Effector CD8-positive, alpha-beta T cell (primary cell): Measurements from ENCODE around the gene ZBTB40.

Source experiments
- DNase-seq: peaks from one replicate; lab custom pipeline; 2025; lab: John Stamatoyannopoulos, UW

ZBTB40 gene

DNA sequence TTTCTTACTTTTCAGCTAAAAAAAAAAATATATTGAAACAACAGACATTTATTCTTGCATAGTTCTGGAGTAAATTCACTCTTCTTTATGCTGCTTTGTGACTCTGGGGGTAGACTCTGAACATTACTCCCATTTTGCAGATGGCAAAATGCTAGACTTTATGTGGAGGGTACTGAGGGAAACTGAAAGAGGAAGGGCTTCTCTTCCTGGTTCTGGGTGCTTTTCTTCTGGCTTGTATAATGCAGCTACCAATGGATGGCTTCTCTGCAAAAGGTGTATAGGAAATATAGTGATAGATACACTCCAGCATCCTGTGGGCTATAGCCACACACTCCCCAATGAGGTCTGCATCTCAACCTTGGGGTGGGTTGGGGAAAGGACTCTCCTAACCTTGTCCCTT, 19.7 kb upstream of the ZBTB40 start:
- DNase-seq = no peak

DNA sequence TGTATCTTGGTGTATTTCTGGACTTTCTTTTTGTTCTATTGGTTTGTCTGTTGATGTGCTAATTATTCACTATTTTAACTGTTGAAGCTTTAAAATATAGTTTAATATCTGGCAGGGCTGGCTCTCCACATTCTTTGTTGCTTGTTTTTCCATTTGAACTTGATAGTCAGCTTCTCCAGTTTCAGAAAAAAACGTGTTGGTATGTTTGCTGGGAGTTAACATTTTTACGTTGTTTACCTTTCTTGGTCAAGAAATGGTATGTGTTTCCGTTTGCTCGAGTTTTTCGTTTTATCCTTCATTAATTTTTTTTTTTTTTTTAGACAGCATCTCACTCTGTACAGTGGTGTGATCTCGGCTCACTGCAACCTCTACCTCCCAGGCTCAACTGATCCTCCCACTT, 16.9 kb upstream of the ZBTB40 start:
- no peak for DNase-seq

DNA sequence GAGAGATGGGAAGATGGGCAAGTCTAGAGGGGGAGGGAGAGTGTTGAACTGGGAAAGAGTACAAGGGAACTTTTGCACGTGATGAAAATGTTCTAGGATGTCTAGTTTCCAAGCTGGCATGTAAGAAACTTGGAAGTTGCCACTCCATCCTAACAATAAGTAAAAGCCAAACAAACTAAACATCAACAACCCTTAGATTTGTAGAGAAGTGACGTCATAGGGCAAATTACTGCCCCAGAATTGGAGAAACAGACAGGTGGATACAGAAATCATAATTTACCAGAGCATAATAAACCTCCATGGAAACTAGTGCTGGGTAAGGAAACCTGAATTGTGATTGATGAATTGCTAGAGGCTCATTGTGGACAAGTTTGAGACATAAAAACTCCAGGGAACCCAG, 14.7 kb upstream of the ZBTB40 start:
- no peak for DNase-seq

DNA sequence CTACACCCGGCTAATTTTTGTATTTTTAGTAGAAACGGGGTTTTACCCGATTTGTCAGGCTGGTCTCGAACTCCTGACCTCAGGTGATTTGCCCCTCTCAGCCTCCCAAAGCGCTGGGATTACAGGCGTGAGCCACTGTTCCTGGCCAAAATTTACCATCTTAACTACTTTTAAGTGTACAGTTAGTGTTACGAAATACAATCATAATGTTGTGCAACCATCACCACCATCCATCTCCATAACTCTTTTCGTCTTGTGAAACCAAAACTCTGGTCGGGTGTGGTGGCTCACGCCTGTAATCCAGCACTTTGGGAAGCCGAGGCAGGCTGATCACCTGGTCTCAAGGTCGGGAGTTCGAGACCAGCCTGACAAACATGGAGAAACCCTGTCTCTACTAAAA, 14.1 kb upstream of the ZBTB40 start:
- no peak for DNase-seq

DNA sequence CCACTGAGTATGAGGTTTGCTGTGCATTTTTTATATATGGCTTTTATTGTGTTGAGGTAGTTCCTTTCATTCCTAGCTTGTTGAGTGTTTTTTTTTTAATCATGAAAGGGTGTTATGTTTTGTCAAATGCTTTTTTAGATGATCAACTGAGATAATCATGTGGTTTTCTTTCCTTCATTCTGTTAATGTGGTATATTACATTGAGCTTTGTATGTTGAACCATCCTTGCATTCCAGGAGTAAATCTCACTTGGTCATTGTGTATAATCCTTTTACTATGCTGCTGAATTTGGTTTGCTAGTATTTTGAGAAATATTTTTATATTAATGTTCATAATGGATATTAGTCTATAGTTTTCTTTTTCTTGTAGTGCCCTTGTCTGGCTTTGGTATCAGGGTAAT, 11.1 kb upstream of the ZBTB40 start:
- DNase-seq = no peak

DNA sequence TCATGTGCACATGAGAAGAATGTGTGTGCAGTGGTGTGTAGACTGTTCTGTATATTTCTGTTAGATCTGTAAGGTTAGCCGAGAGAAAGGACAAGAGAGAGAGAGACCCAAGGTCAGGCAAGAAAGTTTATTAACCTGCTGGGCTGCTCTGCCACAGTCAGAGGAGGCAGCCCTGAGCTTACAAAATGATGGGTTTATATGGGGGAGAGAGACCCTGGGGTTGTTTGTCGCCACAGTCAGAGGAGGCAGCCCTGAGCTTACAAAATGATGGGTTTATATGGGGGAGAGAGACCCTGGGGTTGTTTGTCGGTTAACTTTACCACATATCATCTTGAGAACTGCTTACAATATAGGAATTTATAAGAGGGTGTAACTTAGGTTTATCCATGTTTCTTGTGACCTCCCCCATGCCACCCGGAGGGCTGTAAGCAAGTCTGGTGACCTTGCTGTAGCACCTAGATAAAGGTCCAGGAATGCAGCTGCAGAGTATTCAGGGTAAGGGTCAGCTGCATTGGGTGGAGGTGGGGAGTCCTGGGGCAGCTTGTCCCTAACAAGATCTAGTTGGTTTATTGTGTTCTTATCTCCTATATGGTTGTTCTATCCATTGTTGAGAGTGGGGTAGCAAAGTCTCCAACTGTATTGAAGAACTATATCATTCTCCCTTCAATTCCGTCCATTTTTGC, 9.3 kb upstream of the ZBTB40 start:
- no peak for DNase-seq

DNA sequence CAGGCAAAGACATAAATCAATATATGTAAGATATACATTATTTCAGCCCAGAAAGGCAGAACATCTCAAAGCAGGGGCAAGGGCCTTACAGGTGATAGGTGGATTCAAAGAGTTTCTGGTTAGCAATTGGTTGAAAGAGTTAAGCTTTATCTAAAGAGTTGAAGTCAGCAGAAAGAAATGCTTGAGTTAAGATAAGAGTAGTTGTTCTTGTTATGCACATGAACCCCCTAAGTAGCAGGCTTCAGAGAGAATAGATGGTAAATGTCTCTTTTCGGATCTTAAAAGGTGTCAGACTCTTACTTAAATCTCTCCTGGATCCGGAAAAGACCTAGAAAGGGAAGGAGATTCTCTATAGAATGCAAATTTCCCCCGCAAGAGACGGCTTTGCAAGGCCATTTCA, 8.3 kb upstream of the ZBTB40 start:
- no peak for DNase-seq

DNA sequence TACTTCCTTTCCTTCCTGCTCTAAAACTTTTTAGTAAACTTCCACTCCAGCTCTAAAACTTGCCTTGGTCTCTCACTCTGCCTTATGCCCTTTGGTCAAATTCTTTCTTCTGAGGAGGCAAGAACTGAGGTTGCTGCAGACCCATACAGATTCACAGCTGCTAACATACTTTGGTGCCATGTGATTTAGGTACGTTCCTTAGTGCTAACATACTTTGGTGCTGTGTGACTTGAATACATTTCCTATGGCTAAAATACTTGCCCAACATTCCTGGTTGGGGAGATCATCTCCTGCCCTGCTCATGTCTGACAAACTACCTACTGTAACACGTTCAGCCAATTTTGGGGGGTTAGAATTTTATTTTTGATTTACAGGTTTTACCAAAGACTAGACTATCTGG, 6.8 kb upstream of the ZBTB40 start:
- no peak for DNase-seq

DNA sequence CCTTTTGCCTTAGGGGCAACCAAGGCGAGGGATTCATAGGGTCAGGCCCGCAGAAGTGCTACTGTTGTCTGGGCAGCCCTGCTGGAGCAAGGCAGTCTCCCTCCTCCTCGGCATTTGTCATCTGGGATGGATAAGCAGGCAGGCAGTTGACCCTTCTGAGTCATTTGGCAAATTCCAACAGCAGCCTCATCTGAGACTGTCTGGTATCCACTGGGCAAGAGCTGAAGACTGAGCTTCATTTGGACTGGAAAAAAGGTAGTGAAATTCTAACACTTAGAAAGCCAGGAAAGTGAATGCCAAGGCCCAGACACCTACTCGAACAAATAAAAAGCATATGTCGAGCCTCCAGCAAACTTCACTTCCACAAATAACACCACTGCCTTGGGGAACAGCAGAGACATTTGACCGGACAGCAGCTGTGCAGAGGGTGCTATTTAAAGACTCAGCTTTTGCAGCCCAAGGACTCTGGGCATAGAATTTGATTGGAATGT, 4.0 kb upstream of the ZBTB40 start:
- DNase-seq = no peak

DNA sequence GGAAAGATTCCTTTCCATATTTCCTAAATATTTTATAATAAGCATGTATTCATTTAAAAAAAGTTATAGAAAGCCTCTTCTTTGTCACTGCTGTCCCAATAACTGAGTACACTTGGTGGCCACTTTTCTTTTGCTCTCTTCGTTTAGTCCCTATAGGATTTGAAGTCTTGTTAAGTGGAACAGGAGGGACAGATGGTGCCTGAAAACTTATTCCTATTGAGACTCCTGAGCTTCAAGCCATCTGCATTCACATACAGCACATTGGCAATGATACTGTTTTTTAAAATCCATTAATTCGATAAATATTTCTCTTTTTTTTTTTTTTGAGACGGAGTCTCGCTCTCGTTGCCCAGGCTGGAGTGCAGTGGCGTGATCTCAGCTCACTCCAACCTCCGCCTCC, 2.0 kb upstream of the ZBTB40 start:
- no peak for DNase-seq

DNA sequence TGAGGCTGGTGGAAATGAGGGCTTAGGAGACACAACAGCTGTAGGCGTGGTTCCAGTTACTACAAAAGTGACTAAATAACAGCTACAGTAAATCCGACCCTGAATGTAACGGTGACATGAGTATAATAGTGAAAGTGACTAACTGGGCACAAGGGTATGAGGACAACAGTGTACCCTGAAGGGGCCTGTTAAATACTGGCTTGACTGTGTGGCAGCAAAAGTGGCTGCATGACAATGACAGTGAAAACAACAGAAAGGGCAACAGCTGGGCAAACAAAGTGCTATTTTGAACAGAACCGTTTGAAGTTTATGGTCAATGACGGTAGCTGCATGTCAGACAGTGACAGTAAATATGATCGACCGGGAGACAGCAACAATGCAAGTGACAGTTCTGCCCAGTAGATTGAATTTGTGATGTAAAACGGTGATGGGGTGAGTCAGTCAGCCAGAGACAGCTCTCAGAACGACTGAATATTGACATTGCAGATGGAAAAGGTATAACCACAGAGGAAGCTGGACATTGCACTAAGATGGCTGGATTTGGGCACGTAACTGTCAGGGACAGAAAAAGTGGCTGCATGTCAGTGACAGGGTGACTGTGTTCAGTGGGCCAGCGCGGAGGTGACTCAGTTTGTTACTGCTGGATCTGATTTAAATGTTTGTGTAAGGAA, 1.2 kb upstream of the ZBTB40 start:
- no peak for DNase-seq

DNA sequence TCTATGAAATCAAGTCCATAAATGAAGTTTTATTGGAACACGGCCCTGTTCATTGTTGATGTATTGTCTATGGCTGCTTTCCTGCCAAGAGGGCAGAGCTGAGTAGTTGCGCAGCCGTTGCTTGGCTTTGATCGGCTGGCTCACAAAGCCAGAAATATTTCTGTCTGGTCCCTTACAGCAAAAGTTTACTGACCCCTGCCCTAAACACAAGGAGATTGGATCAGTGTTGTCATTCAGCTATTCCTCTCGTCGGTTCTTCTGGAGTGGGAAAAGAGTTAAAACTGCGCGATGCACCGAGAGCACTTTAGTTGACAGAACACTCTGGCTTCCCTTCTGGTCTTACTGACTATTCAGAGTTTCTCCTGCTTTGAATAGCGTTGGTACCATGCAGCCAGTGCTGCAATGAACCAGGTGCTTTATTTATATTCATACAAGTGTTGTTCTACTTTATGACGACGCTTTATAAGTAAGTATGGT, 868 bp downstream of the ZBTB40 start:
- no peak for DNase-seq

DNA sequence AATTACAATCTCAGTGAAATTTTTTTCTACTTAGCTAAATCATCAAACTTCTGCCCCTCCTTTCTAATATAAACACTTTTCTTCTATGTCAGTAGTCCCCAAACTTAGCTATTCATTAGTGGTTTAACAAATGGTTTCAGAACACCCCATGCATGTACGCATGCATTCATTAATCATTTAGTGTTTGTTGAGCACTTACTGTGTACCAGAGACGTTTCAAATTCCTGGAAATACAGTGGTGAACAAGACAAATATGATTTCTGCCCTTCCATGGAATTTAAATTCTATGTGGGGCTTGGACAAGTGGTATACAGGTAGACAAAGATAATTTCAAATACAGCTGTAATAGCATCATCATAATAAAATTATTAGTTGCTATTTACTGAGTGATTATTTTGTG, 1.5 kb downstream of the ZBTB40 start:
- no peak for DNase-seq

DNA sequence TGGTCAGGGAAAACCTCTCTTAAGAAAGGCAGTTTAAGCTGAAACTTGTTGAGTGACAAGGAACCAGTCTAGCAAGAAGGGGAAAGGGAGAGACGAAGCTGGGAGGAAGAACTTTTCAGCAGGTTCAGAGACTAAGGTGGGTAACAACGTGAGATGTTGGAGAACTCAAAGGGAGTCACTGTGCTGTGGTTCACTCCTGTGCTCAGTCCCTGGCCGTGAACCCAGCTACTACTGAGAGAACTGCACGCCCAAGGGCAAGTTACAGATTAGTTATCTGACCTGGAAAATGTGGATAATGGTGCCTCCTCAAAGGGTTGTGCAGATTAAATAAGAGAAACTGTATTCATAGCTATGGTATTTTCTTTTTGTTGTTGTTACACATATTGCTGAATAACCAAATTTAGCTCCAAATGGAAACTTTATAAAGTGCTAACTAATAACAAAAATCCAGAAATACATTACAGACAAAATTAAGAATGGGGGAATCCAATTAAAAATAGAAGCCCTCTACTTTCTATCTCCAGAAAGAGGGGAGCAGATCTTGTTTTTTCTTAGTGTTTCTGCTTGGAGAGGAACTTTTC, 2.9 kb downstream of the ZBTB40 start:
- DNase-seq = no peak

DNA sequence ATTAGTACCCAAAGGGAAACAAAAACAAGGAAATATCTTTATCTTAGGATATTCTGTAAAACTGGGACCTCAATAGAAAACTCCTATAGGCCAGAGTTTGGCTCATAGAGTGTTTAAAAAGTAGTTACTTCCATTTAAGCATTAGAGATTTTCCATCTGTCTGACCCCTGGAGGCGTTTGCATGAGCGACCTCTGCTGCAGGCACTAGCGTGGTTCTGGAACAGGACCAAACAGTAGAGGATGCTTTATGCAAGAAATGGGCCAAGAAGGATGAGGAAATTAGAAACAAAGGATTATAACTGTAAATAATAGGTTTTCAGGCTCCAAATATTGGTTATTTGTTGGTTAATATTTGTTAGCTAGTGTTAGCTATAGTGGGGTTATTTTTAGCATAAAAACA, 5.7 kb downstream of the ZBTB40 start:
- no peak for DNase-seq

DNA sequence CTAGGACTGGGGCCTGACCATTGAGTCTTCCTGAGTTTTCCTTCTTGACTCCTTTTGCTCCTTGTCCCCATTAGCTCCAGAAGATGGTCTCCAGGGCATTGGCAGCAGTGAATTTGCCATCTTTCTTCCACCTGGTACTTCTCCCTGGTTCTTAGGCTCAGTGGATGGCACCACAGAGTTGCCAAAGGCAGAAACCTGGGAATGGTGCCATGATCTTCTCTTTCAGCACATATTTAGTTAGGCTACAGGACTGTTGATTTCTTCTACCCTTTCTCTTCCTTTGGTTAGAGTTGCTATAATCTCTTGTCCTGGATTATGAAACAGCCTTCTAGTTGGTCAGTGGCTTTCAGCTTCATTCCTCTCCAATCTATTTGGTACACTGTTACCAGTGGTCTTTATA, 6.2 kb downstream of the ZBTB40 start:
- no peak for DNase-seq

DNA sequence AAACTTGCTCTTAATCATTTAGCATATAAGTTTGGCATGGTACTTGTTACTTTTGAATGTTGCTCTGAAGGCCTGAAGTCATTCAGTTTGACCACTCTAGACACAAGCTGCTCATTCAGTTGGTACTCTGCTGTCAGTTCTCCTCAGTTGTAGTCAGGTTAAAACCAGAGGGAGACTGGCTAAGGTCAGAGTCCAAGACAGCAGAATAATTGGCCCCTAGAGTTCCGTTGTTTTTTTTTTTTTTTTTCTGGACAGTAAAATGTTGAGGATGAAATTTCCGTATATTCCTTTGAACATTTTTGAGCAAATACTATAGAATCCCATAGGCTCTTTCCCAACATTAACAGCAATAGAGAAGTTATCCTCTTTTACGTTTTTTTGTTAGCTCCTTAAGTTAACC, 9.4 kb downstream of the ZBTB40 start:
- no peak for DNase-seq

DNA sequence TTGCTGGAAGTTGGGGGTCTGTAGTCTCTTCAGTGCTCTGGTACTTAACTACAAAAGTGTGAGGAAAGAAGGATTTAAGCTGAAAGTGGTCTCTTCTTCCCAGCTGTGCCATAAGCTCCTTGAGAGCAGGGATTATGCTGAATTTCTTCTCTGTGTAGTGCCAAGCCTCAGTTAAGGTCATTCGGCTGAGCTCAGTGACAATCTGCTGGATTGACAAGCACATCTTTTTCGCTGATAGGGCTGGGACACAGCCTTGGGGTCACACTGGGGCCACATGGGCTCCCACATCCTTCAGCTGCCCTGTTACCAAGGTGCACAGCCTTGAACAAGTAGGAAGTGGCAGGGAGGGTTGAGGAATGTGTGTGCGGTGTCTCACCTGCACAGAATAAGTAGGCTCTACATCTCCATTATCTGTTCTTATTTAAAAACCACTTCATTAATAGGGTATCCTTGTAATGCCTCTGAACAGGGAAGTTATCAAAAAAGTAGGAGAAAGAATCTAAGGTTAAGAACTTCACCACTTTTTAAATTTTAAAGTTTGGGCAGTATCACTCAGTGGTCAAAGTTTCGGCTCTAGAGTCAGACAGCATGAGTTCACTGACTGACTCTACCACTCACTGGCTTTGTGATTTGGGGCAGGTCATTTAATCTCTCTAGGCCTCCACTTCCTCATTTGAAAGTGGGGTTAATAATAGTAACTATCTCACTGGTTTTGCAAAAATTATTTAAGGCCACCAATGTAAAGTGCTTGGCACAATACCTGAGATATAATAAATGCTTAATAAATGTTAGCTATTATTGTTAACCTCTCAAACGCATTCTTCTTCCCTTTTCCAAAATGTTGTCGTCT, 10.3 kb downstream of the ZBTB40 start:
- no peak for DNase-seq

DNA sequence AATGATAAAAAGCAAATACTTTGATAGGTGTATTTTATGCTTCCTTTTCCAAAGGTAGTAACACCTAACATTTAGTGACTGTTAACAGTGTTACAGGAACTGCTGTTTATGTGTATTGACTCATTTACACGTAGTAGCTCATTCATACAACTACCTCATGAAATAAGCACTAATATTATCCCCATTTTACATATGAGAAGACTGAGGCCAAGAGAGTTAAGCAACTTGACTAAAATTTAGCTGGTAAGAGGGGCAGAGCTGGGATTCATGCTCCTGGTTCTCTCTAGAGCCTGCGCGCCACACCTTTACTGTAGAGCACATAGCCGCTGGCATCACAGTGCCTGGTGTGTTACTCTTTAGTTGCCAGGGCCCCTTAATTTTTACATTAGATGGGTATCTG, 11.3 kb downstream of the ZBTB40 start:
- no peak for DNase-seq

DNA sequence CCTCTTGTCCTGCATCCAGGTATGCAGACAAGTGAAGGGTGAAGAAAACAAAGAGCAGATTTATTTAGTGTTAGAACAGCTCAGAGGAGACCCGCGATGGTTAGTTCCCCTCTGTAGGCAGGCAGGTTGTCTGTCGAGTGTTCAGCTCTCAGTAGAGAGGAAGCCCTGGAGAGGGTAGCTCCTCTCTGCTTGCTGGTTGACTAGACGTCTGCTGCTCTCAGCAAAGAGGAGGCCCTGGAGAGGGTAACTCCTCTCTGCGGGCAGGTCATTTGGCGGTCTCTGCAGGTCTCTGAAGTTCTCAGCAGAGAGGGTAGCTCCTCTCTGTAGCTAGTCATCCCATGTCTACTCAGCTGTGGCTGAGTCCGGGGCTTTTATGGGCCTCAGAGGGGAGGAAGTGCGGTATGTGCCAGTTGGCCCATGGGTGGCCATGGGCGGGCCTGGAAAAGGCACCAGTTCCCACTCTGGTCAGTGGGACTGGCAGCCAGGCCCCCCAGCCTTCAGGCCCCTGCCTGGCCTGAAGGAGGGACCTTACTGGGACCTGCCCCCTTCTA, 13.4 kb downstream of the ZBTB40 start:
- no peak for DNase-seq

DNA sequence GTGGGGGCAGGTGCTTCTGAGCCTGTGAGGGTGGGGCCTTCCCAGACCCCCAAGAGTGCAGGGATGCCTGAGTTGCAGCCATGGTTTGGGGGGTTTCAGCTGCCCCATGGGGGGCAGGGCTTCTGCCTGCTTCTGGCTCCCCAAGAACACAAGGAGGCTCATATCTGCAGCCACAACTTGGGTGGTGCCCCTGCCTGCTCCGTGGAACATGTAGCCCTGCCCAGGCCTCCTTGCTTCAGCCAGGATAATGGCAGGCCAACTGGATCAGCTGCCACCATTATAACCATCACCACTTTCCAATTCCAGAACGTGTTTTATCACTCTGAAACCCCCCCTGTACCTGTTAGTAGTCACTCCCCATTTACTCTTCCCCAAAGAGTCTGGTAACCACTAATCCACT, 14.0 kb downstream of the ZBTB40 start:
- no peak for DNase-seq

DNA sequence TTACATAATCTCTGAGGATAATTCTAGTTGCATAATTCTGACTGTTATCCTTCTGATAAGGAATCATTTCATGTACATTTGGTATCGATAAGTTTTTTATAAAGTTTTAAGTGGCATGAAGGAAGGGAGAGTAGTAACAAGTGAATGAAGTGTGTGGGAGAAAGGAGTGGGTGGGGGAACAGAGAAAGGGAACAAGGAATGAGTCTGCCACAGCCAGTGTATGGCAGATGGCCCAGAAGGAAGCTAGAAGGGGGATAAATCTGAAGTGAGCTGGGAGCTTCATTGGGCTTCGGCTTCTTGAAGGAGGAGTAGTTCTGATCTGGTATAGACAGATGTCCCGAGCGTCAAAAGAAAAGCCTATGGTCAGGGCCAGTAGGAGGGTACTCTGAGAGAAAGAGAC, 18.6 kb downstream of the ZBTB40 start:
- DNase-seq = no peak
